Posterior vena cava (tissue), 2 donors: ENCODE measurements around the gene VPS13D. TPM values are rescaled to one million over a fixed set of nuclear protein-coding genes. Genes with fewer than 3 reads are reported as not detected.
"Not testable (repeated sequence)": the region's sequence is repeated elsewhere in the genome, so short reads cannot be mapped to it uniquely, and the experiment has no call there.

Source experiments
- DNase-seq: peaks from one replicate; pipeline ENCODE4 v3.0.0-alpha.2; 2020; ENCODE audit warnings: low spot score
- intact Hi-C, 2 donors: fragments of 100-400 bp; cut with DNase I; formaldehyde crosslinking; loops; one replicate each; pipeline versions ENCODE4 v1.14.1 to v1.14.2; 2022 to 2023
- total RNA-seq, 2 donors: library from RNA; stranded (reverse); fragmentation: NEBNext Ultra II Directional; extraction: Animal tissue kit (Norgen Biotek cat#: 25700); gene quantifications; one replicate each; pipeline ENCODE4 v1.2.1, GENCODE V29; 2021
- donor health status: DM: yes; HTN: yes; CAD: no.
- donor health status: DM: yes; HTN: yes; CAD: no.

Gene VPS13D
- total RNA-seq, 2 donors from 2014 or later = 74.9 to 96.7 TPM

- DNase-seq = no peak
- intact Hi-C loops = no loop called here
These were observed 275.4 kb downstream of the VPS13D start for GRCh38 chr1:12505231-12505630.

GRCh38 chr1:12505639-12506280 is 275.9 kb downstream of the VPS13D start:
- intact Hi-C loops = no loop called here
- DNase-seq = no peak

- DNase-seq = no peak
- intact Hi-C loops = no loop called here
These were observed 276.8 kb downstream of the VPS13D start for GRCh38 chr1:12506281-12507280.

DNA sequence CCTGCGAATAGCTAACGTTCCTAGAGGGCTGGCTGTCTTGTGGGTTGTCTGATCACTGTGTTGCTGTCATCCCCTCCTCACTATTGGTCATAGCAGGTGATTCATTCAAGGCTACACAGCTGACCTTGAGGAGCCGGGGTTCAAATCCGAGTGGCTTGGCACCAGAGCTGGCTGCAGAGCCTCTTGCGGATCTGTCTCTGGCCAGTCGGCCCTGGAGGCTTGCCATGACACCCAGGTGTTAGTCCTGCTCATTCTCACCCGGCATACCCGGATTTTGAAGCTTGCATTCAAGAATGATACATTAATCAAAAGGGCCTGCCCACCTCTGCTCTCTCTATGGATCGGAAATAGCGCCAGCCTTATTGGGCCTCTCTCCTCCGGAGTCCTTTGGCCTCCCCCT is 277.8 kb downstream of the VPS13D start:
- intact Hi-C loops = no loop called here
- no peak for DNase-seq

GRCh38 chr1:12508849-12509248 is 279.0 kb downstream of the VPS13D start:
- intact Hi-C loops = no loop called here
- no peak for DNase-seq

- DNase-seq = no peak
- intact Hi-C loops = no loop called here
These were observed 281.3 kb downstream of the VPS13D start for GRCh38 chr1:12511128-12511484.

DNA sequence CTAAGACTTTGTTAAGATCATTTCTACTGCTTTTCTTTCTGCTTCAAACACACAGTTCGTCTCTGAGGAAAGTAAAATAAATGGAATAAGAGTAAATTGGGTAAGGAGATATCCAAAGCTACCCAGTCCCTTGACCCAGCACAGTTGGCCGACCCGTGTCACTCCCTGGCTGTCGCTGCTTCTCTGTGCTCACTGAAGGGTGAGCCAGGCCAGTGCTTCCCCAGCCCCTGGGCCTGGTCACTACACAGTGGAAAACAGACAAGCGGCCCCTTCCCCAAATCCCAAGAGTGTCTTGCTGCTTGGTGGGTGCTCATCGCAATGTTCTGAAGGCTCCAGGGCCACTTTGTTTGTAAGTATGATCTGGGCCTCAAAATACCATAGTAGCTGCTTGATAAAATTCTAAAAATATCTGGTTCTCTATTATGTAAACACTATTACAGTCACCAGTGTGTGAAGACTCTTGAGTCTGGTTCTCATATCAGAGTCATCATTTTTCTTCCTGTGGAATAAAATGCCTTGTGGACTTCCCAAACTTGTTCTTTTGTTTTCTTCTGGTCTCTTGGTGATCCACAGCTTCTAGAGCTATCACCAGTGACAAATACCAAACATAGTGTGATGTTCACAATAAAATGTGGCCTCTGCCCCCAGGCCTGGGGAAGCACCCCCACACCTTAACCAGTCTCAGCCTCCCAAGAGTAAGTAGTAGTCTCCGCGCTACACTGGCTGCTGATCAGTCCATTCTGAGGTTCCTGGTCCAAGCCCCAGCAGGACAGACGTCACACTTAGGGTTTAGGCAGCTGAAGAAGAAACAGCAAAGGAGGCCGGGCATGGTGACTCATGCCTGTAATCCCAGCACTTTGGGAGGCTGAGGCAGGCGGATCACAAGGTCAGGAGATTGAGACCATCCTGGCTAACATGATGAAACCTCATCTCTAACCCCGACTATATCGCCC is 282.0 kb downstream of the VPS13D start:
- intact Hi-C loops = no loop called here
- DNase-seq = peak; percentile 74

- DNase-seq = no peak
- intact Hi-C loops = no loop called here
These were observed 283.4 kb downstream of the VPS13D start for GRCh38 chr1:12513181-12513580.

- intact Hi-C loops = no loop called here
These were observed 284.8 kb downstream of the VPS13D start for GRCh38 chr1:12514590-12514989.

GRCh38 chr1:12515234-12515633 is 285.4 kb downstream of the VPS13D start:
- DNase-seq = no peak
- intact Hi-C loops = no loop called here

More at GRCh38 chr1:12514590-12514989, 284.8 kb downstream of the VPS13D start:
- DNase-seq = no peak

- intact Hi-C loops = no loop called here
- peak; percentile 51 for DNase-seq
These were observed 286.9 kb downstream of the VPS13D start for GRCh38 chr1:12516741-12517140.

DNA sequence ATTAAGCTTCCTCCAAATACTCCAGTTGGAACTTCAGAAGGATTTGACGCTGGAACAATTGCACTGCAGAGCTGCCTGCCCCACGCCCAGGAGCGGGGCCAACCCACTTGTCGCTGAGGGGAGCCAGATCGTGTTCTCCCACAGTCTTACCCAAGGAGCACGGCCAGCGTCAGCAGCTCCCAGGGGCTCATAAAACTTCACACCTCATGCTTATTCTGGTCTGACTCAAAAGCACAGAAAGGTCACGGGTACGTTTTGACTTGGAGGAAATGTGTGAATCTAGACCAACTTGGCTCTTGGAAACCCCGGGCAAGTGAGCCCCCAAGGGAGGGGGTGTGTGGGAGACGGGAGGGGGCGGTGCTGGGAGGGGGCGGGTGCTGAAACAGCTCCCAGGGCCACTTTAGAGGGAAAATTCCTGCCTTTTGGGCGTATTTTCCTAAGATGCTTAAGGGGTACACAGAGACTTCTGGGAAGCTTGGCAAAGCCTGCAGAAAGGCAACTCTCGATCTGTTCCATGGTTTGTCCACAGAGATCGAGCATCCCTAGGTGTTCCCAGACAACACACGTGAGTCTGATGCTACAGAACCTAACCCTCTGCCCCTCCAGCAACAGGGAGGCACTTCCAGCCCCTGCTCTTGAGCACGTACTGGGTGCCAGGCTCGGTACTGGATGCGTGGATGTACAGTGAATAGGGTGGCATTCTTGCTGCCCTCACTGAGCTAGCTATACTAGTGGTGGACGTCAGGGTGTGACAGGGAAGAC is 289.3 kb downstream of the VPS13D start:
- intact Hi-C loops = no loop called here
- DNase-seq = peak; percentile 94

- peak; percentile 66 for DNase-seq
- intact Hi-C loops = no loop called here
These were observed 290.0 kb downstream of the VPS13D start for GRCh38 chr1:12519693-12520364.

DNA sequence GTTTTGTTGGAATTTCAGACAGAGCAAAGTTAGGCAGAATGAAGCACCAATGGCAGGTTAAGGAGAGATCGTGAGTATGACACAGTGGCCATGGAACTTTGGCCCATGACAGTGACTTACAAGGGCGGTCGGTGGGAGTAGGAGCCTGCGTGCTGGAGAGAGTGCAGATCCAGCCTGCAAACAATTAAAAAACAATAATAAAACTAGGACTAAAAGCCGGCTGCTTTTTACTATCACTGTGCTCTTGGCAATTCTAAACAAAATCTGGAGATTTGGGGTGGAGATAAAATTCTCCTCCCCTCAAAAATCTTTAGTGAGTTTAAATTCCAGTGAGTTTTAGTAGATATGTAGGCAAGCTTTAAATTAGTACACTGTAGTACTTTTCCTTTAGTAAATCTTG is 291.3 kb downstream of the VPS13D start:
- intact Hi-C loops = no loop called here
- DNase-seq = peak; percentile 46

- intact Hi-C loops, DNase-seq: not testable (repeated sequence)
These were observed 292.9 kb downstream of the VPS13D start for GRCh38 chr1:12522780-12523179.

DNA sequence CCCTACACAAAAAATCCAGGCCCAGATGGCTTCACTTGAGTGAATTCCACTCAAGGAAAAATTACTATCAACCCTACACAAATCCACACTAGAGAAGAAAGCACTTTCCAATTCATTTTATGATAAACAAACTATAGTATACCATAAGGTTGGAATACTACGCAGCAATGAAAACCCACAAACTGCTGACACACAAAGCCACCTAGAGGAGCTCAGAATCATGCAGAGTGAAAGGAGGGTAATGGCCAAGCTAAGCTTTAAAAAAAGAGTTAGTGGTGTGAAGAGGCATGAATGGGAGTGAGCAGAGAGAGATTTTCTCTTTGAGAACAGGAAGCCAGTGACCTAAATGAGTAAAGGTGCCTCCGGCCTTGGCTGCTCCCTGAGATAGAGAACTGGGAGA is 294.4 kb downstream of the VPS13D start:
- DNase-seq = no peak

GRCh38 chr1:12525311-12526181 is 295.7 kb downstream of the VPS13D start:
- intact Hi-C loops = no loop called here

More for the DNA sequence above, 294.4 kb downstream of the VPS13D start:
- intact Hi-C loops = no loop called here

More at GRCh38 chr1:12525311-12526181, 295.7 kb downstream of the VPS13D start:
- peak; percentile 89 for DNase-seq
